GM19455 (cell line): ENCODE measurements around the gene SYNC.
"Not testable (repeated sequence)": the region's sequence is repeated elsewhere in the genome, so short reads cannot be mapped to it uniquely, and the experiment has no call there.

ENCODE experiments used
- ATAC-seq: cut with Tn5 transposase; IDR thresholded peaks from one replicate; pipeline ENCODE4 v1.9.1; 2021; ENCODE audit not compliant: unreplicated experiment

The SYNC gene

GRCh38 chr1:32695098-32695904 is 7.3 kb downstream of the SYNC start:
- ATAC-seq, result no peak

- no peak for ATAC-seq
These were observed 9.0 kb downstream of the SYNC start for GRCh38 chr1:32693455-32694174.

DNA sequence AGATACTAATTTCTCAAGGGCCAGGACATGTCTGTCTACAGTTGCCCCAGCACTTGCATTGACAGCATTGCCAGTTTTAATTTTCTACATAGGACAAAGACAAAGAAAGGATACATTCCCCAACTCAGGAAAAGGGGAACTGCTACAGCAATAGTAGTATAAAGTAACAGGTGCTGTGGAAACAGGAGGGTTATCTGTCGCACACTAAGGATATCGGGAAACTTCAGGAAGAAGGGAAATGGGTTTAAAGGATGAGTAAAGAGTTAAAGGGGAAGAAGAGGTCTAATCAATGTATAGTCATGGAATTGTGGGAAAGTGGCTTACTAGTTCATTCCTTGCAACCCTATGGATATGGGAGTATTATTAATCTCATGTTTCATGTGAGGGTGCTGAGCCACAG is 16.2 kb downstream of the SYNC start:
- no peak for ATAC-seq

GRCh38 chr1:32685498-32685897 is 17.1 kb downstream of the SYNC start:
- no peak for ATAC-seq

DNA sequence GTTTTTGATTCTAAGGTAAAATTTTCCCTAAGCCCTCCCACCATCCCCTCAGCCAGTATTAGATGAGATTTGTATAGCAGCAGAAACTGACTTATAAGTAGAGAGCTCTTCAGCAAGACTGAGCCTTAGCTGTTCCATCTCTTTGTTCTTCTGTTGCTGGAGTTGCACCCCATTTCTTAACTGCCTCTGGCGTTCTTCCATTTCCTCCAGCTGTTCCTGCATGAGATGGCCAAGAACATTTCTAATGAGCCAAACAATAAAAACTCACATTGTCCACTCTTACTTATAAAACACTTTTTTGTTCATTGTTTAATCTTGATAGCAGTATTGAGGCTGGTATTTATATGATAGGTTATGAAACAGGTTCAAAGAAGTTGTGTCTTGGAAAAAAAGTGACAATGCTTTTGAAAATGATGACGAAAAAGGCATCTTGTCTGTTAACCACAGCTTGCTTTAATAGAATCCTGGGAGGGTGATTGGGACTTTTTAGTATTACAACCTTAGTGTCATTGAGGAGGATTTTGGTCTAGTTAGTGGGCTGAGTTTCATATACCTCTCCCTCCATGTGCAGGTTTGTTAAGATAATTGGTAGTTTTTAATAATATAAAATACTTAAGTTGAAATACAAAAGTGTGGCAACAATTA is 18.3 kb downstream of the SYNC start:
- ATAC-seq, result no peak

DNA sequence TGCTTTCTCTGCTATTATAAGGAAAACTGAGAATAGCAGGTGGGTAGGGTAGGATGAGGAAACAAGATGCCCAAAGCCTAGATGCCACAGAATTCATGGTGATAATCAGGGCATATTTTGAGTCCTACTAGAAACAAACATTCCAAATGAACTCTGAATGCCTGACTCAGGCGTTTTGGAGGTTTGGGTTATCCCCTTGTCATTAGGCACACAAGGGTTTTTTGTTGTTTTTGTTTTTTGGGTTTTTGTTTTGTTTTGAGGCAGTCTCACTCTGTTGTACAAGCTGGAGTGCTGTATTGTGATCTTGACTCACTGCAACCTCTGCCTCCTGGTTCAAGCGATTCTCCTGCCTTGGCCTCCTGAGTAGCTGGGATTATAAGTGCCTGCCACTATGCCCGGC is 19.2 kb downstream of the SYNC start:
- ATAC-seq, result no peak

- no peak for ATAC-seq
These were observed 20.6 kb downstream of the SYNC start for GRCh38 chr1:32681999-32682398.

GRCh38 chr1:32681509-32681908 is 21.1 kb downstream of the SYNC start:
- ATAC-seq, result no peak

DNA sequence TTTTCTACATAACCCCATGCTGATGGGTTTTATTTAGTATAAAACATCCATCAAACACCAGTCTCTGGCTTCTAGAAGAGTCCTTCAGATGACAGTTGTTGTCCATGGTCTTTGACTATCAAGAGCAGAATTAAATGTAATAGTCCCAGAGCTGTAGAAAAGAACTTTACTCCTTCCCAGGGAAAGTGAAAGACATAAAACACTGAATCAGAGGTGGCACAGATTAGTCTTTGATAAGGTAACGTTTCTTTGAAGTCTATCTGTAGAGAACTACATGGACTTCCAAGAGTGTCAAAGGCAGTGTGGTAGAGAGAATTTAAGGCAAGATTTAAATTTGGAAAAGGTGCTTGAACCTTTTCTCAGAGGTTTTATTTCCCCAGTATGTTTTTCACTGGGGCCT is 21.9 kb downstream of the SYNC start:
- ATAC-seq, result no peak

DNA sequence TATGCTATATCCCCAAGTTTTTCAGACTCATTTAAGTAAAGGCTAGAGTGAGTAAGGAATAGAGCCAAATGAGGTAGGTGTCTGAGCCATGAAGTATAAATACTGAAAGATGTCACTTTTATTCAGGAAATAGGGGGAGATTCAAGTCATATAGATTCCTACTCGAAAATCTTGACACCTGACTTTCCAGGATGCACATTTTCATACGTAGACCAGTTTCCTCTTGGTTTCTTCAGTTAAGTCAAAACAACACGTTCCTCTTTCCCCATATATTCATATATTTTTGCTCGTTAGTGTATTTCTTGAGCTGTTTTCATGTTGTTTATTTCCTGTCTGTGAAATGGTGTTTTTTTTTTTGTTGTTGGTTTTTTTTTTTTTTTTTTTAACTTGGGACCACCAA is 22.6 kb downstream of the SYNC start:
- ATAC-seq, result not testable (repeated sequence)

DNA sequence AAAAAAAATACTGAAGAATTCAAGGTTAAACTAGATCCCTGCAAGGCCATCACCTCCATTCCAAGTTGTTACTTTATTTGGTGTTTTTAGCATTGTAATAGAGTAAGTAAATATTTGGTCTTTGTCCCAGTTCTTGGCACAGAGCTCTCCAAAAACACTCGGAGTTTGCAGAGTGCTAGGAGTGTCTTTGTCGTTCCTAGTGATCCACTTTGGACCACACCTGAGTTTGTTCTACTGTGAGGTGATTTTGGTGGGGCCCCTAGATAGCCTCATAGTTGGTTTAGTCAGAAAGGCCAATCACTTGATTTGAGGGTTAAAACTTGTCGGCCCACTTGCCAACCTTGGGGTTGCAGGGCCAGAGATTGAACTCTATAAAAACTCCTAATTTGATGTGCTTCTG is 25.6 kb downstream of the SYNC start:
- ATAC-seq, result no peak

GRCh38 chr1:32668716-32669115 is 33.9 kb downstream of the SYNC start:
- not testable (repeated sequence) for ATAC-seq

- no peak for ATAC-seq
These were observed 35.5 kb downstream of the SYNC start for GRCh38 chr1:32666901-32667566.

- no peak for ATAC-seq
These were observed 36.7 kb downstream of the SYNC start for GRCh38 chr1:32665915-32666314.

DNA sequence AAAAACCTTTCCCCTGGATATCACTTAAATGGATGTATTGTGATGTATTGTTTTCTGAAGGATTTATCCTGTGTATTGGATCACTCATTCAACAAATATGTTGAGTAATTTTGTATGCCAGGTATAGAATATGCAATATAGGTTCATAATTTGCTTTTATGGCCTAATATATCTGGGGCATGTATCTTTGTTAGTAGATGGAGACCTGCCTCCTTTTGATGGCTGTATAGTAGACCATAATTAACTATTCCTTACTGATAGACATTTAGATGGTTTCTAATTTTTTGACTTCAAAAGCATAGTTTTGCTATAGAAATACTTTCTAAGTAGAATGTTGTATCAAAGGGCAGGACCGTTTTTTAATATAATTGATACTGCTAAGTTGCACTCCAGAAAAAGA is 43.0 kb downstream of the SYNC start:
- ATAC-seq, result no peak

- ATAC-seq, result no peak
These were observed 50.2 kb downstream of the SYNC start for GRCh38 chr1:32652244-32652962.

- peak; percentile 38 for ATAC-seq
These were observed 51.0 kb downstream of the SYNC start for GRCh38 chr1:32651461-32652073.

- ATAC-seq, result peak; percentile 76
These were observed 51.7 kb downstream of the SYNC start, which contains the start of gene RBBP4 for GRCh38 chr1:32650752-32651460. RBBP4 (plus strand) TSS chr1:32651208; CDS start chr1:32651307, 99 bp downstream.

DNA sequence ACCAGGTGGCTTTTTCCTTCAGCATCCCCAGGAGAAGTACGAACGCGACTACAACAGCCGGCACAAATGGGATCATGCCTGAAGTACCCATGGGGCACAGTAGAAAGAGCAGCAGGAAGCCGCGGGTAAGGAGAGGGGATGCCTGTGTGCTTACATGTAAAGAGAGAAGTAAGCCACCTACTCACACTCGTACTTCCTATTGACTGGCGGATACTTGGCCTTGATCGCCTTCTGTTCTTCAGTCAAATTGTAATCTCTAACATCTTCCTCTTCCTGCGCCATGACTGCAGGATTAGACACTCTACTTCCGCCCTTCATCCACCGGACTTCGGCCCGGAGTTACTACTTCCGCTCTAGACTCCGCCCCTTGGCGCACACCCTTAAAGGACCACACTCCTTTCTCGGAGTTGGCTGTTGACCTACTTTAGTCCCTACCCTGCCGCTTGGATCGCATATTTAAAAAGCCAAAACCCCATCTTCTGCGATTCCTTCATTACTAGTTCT is 52.3 kb downstream of the SYNC start, which contains the start of gene ZBTB8OS:
TSS of gene ZBTB8OS (minus strand) at position 303 of the 504 bp plus-strand sequence. CDS start at position 282, 21 bp downstream.
- ATAC-seq, result peak; percentile 58
